Stimulated activated CD8-positive, alpha-beta memory T cell treated with anti-CD3 and anti-CD28 coated beads, Interleukin-15, amount 100 ng/mL, for 48 hours (primary cell): Measurements from ENCODE around the gene NAT9.

Source experiments
- DNase-seq, 2 donors: peaks; one replicate each; pipeline ENCODE4 v3.0.0-alpha.2; 2020; ENCODE audit warnings: low read depth in 2 of 2

NAT9 gene

GRCh38 chr17:74729368-74729767 lies 46.8 kb downstream of the NAT9 start:
- no peak for DNase-seq

- DNase-seq: no peak
Measured at GRCh38 chr17:74728702-74729075, 47.5 kb downstream of the NAT9 start.

GRCh38 chr17:74728033-74728701 lies 48.0 kb downstream of the NAT9 start:
- DNase-seq: no peak

GRCh38 chr17:74725111-74725510 lies 51.0 kb downstream of the NAT9 start:
- DNase-seq: no peak

GRCh38 chr17:74723891-74724290 lies 52.3 kb downstream of the NAT9 start:
- no peak for DNase-seq

GRCh38 chr17:74722782-74723181 lies 53.4 kb downstream of the NAT9 start:
- DNase-seq: no peak
